Neural progenitor cell (in vitro differentiated cells): ENCODE results near the gene PRKCE. TPM values are rescaled to one million over a fixed set of nuclear protein-coding genes. Genes with fewer than 3 reads are reported as not detected.

Experiments used
- DNase-seq: peaks from one replicate; pipeline ENCODE4 v3.0.0-alpha.2; 2016; ENCODE audit warnings: low spot score
- H2AFZ ChIP-seq: fragments of 200-600 bp; sonication (generic); replicated peaks from 2 replicates; pipeline ENCODE4 v1.6.1; 2016; ENCODE audit warnings: antibody characterized with exemption
- H3F3A ChIP-seq: fragments of 200-600 bp; sonication (generic); 2 replicates; pipeline ENCODE4 v1.6.1; 2016; ENCODE audit warnings: antibody characterized with exemption, low read depth
- H3K27ac ChIP-seq: fragments of 200-600 bp; sonication (generic); 2 replicates; pipeline ENCODE4 v1.5.1; 2016; ENCODE audit warnings: mild to moderate bottlenecking
- H3K27me3 ChIP-seq: fragments of 200-600 bp; sonication (generic); 2 replicates; pipeline ENCODE4 v1.6.1; 2016; ENCODE audit warnings: mild to moderate bottlenecking, moderate library complexity
- H3K36me3 ChIP-seq: fragments of 200-600 bp; sonication (generic); 2 replicates; pipeline ENCODE4 v1.5.1; 2016
- H3K4me1 ChIP-seq: fragments of 200-600 bp; sonication (generic); 2 replicates; pipeline ENCODE4 v1.6.1; 2016; ENCODE audit warnings: mixed run types
- H3K4me2 ChIP-seq: fragments of 200-600 bp; sonication (generic); 2 replicates; pipeline ENCODE4 v1.6.1; 2016
- H3K4me3 ChIP-seq: fragments of 200-600 bp; sonication (generic); 2 replicates; pipeline ENCODE4 v1.5.1; 2016
- H3K79me2 ChIP-seq: fragments of 200-600 bp; sonication (generic); 2 replicates; pipeline ENCODE4 v1.6.1; 2016; ENCODE audit warnings: low read depth
- H3K9ac ChIP-seq: fragments of 200-600 bp; sonication (generic); 2 replicates; pipeline ENCODE4 v1.6.1; 2016
- H3K9me3 ChIP-seq: fragments of 200-600 bp; sonication (generic); 2 replicates; pipeline ENCODE4 v1.5.1; 2016; ENCODE audit warnings: low read depth
- H4K20me1 ChIP-seq: fragments of 200-600 bp; sonication (generic); 2 replicates; pipeline ENCODE4 v1.6.1; 2016; ENCODE audit warnings: low read depth
- H3K27ac Mint-ChIP-seq: 3 replicates; pipeline ENCODE4 v1.8.0; 2021; ENCODE audit warnings: mixed read lengths
- H3K27me3 Mint-ChIP-seq: 2 replicates; pipeline ENCODE4 v1.8.0; 2022; ENCODE audit warnings: low read depth, mild to moderate bottlenecking, inconsistent platforms, moderate library complexity, mixed read lengths; ENCODE audit not compliant: insufficient read depth
- H3K36me3 Mint-ChIP-seq: 3 replicates; pipeline ENCODE4 v1.8.0; 2021; ENCODE audit warnings: mixed read lengths
- H3K4me1 Mint-ChIP-seq: 3 replicates; pipeline ENCODE4 v1.8.0; 2021; ENCODE audit warnings: mixed read lengths
- H3K4me3 Mint-ChIP-seq: 3 replicates; pipeline ENCODE4 v1.8.0; 2021; ENCODE audit warnings: mild to moderate bottlenecking, moderate library complexity, mixed read lengths
- H3K9me3 Mint-ChIP-seq: 3 replicates; pipeline ENCODE4 v1.8.0; 2020; ENCODE audit warnings: mixed read lengths
- CTCF ChIP-seq: fragments of 200-600 bp; sonication (generic); IDR thresholded peaks from 2 replicates; pipeline ENCODE4 v1.5.1; 2017; ENCODE audit warnings: antibody characterized with exemption, mild to moderate bottlenecking
- EZH2 ChIP-seq: fragments of 200-600 bp; sonication (generic); IDR thresholded peaks from 2 replicates; pipeline ENCODE4 v1.6.1; 2017; ENCODE audit warnings: antibody characterized with exemption, mild to moderate bottlenecking, moderate library complexity
- EZH2phosphoT487 ChIP-seq: fragments of 200-600 bp; sonication (generic); IDR thresholded peaks from 2 replicates; pipeline ENCODE4 v1.6.1; 2017; ENCODE audit warnings: antibody characterized with exemption
- total RNA-seq: library from RNA; depleted of rRNA; stranded (reverse); fragments of >200 nt; gene quantifications from 2 replicates; pipeline ENCODE4 v1.2.3, GENCODE V29; 2015; ENCODE audit warnings: low replicate concordance

PRKCE gene
- total RNA-seq, 1 donor from 2014 or later = 4.1 TPM

- Histone ChIP-seq H3K4me3 (no peak overlapping the region), H3K27ac (no peak overlapping the region), H3K79me2 (no peaks in the 10 kb centered on the region), H3K27me3 (no peaks in the 10 kb centered on the region), H3K4me2 (no peak overlapping the region), H3K36me3 (no peaks in the 10 kb centered on the region), H3F3A (peaks cover 8% of the 10 kb centered on the region), H2AFZ (no peak overlapping the region), H3K9me3 (no peaks in the 10 kb centered on the region), H3K9ac (no peak overlapping the region), H4K20me1 (no peaks in the 10 kb centered on the region), H3K4me1 (peaks cover 25% of the 10 kb centered on the region)
- Mint-ChIP-seq H3K27ac (peak overlapping the region; percentile 67), H3K4me3 (no peak overlapping the region), H3K4me1 (peaks cover 47% of the 10 kb centered on the region), H3K36me3 (no peaks in the 10 kb centered on the region), H3K27me3 (peaks cover 2% of the 10 kb centered on the region), H3K9me3 (no peaks in the 10 kb centered on the region)
- TF ChIP-seq EZH2 = no peak
- TF ChIP-seq CTCF = no peak
- TF ChIP-seq EZH2phosphoT487 = no peak
- DNase-seq = peak; percentile 32
Measured at GRCh38 chr2:45938649-45939511, 287.4 kb downstream of the PRKCE start.

DNA sequence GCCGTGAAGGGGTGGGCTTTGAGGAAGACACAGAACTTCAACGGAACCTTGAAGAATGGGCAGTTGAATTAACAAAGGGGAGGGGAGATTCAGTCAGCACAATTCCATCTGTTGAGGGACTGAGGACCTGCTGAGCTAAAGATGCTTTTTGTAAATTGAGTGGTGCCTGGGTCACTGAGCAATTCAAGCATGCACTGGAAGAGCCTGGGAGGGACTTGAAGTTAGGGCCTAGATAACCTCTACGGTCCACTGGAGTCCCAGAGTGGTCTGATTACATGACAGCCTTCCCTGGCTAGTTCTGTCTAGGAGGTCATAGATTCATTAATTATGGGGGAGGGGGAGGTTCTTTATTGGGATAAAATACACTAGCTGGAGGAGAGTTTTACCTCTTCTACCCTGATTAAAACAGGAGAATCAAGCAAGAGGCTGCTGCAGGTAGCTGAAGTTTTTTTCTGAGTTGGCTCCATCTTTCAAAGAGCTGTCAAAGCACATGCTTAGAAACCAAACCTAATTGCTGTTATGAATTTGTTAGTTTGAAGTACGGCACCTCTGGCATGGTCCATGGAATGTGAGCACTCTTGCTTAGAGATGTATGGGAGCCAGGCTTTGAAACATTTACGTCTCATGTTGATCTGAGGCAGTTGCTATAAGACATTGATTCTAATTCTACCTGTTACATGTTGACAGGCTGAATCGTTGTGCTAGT lies 290.2 kb downstream of the PRKCE start:
- Histone ChIP-seq H3K4me1 (peaks cover 25% of the 10 kb centered on the region), H3F3A (peaks cover 8% of the 10 kb centered on the region), H3K36me3 (no peaks in the 10 kb centered on the region), H3K27me3 (no peaks in the 10 kb centered on the region), H3K4me3 (no peak overlapping the region), H3K9ac (no peak overlapping the region), H2AFZ (no peak overlapping the region), H3K4me2 (no peak overlapping the region), H3K9me3 (no peaks in the 10 kb centered on the region), H4K20me1 (no peaks in the 10 kb centered on the region), H3K27ac (no peak overlapping the region), H3K79me2 (no peaks in the 10 kb centered on the region)
- no peaks in the 10 kb centered on the region for H3K36me3 Mint-ChIP-seq
- H3K9me3 Mint-ChIP-seq = no peaks in the 10 kb centered on the region
- DNase-seq = no peak
- no peak overlapping the region for H3K4me3 Mint-ChIP-seq
- H3K27me3 Mint-ChIP-seq = peaks cover 2% of the 10 kb centered on the region
- no peak overlapping the region for H3K27ac Mint-ChIP-seq
- H3K4me1 Mint-ChIP-seq = peaks cover 44% of the 10 kb centered on the region
- TF ChIP-seq EZH2 (no peak), EZH2phosphoT487 (no peak), CTCF (no peak)

- Histone ChIP-seq H3K4me1 (peaks cover 25% of the 10 kb centered on the region), H2AFZ (no peak overlapping the region), H4K20me1 (no peaks in the 10 kb centered on the region), H3K9me3 (no peaks in the 10 kb centered on the region), H3K79me2 (no peaks in the 10 kb centered on the region), H3K27me3 (no peaks in the 10 kb centered on the region), H3K9ac (no peak overlapping the region), H3F3A (peaks cover 8% of the 10 kb centered on the region), H3K4me2 (no peak overlapping the region), H3K4me3 (no peak overlapping the region), H3K36me3 (no peaks in the 10 kb centered on the region), H3K27ac (no peak overlapping the region)
- no peaks in the 10 kb centered on the region for H3K36me3 Mint-ChIP-seq
- H3K27ac Mint-ChIP-seq = no peak overlapping the region
- H3K4me1 Mint-ChIP-seq = peaks cover 44% of the 10 kb centered on the region
- H3K9me3 Mint-ChIP-seq = no peaks in the 10 kb centered on the region
- H3K4me3 Mint-ChIP-seq = no peak overlapping the region
- no peak for DNase-seq
- no peak for TF ChIP-seq EZH2
- no peak for TF ChIP-seq EZH2phosphoT487
- no peak for TF ChIP-seq CTCF
- peaks cover 2% of the 10 kb centered on the region for H3K27me3 Mint-ChIP-seq
Measured at GRCh38 chr2:45942237-45942738, 290.8 kb downstream of the PRKCE start.
